ENCODE measurements around the gene BEND6. TPM values are rescaled to one million over a fixed set of nuclear protein-coding genes. Genes with fewer than 3 reads are reported as not detected.

The BEND6 gene
- total RNA-seq, 1 experiment from 2014 or later = 1.4 TPM

DNA sequence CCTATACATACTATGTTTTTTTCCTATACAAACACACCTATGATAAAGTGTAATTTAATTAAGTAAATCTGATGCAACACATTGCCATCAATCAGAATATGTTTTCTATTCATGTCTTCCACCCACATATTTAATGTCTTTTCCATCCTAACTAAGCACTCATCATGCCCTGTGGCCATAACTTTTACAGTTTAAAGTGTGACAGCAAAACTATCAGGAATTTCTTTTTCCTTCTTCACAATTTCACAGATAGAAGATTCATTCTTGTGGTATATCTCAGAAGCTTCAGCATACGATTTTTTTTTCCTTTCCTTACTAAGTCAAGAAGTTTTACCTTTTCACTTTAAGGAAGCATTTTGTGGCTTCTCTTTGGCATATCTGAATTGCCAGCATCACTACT lies 7.0 kb upstream of the BEND6 start:
- H3K79me2 ChIP-seq (ENCODE audit: insufficient read depth, low read length) = no peaks in the 10 kb centered on the region
- no peak overlapping the region for H3K4me2 ChIP-seq (ENCODE audit: insufficient read depth, insufficient read length, low read length)
- TF ChIP-seq CTCF (conservative IDR thresholded peaks at IDR 0.05) = no peak
- H2BK5ac ChIP-seq (ENCODE audit: insufficient read length, low read length) = no peak overlapping the region
- H3K4me1 ChIP-seq (ENCODE audit: insufficient read depth, low read length) = no peaks in the 10 kb centered on the region
- no peak overlapping the region for H2BK12ac ChIP-seq (ENCODE audit: insufficient read length, low read depth, low read length)
- H3K23me2 ChIP-seq (ENCODE audit: insufficient read length, low read depth, low read length, poor library complexity, severe bottlenecking) = no peaks in the 10 kb centered on the region
- no peak overlapping the region for H2BK20ac ChIP-seq (ENCODE audit: low read depth, low read length, poor library complexity, severe bottlenecking)
- H3K4me1 Mint-ChIP-seq = peaks cover 0 to 3% of the 10 kb centered on the region in 2 experiments; a peak in 3 of 4 replicates
- no peak overlapping the region for H2BK120ac ChIP-seq (ENCODE audit: low read depth, low read length, poor library complexity, severe bottlenecking)
- H2AK5ac ChIP-seq (ENCODE audit: insufficient read length, low read length) = no peak overlapping the region
- no peak overlapping the region for H3K14ac ChIP-seq (ENCODE audit: insufficient read depth, low read length)
- DNase-seq = no peak
- H2BK15ac ChIP-seq (ENCODE audit: low read depth, low read length) = no peak overlapping the region
- no peak overlapping the region for H4K8ac ChIP-seq (replicated peaks; ENCODE audit: insufficient read length, low read depth, low read length)
- no peak overlapping the region for H3K4me3 Mint-ChIP-seq
- H4K5ac ChIP-seq (ENCODE audit: insufficient read length, low read depth, low read length) = no peak overlapping the region
- no peak overlapping the region for H4K91ac ChIP-seq (ENCODE audit: insufficient read length, low read depth, low read length)
- no peaks in the 10 kb centered on the region for H3K9me3 Mint-ChIP-seq
- H3K18ac ChIP-seq (ENCODE audit: insufficient read length, low read depth, low read length) = no peak overlapping the region
- no peak overlapping the region for H3K4ac ChIP-seq (ENCODE audit: low read depth, low read length)
- no peak overlapping the region for H2AFZ ChIP-seq (ENCODE audit: low read length)
- H3K27me3 ChIP-seq (ENCODE audit: insufficient read depth, low read length) = peaks cover 1% of the 10 kb centered on the region; the same call in 1 of the 2 replicates
- H4K20me1 ChIP-seq (ENCODE audit: control insufficient read depth, insufficient read depth, insufficient read length) = no peaks in the 10 kb centered on the region
- no peak overlapping the region for H3K23ac ChIP-seq (ENCODE audit: insufficient read length, low read depth, low read length)
- H3K27ac Mint-ChIP-seq = no peak overlapping the region
- peaks cover 0 to 6% (median 2%) of the 10 kb centered on the region in 3 experiments; a peak in 2 of 7 replicates for H3K36me3 Mint-ChIP-seq (ENCODE audit: insufficient read depth in 1 of 3, low read depth in 3 of 3)
- peaks cover 4% of the 10 kb centered on the region for H3K27me3 Mint-ChIP-seq (ENCODE audit: low read depth)
- H3T11ph ChIP-seq (ENCODE audit: low read length) = no peak overlapping the region
- H3K9ac ChIP-seq (ENCODE audit: extremely low read depth, insufficient read length, low read length) = no peak overlapping the region
- H3K79me1 ChIP-seq (ENCODE audit: insufficient read depth, low read depth, low read length, poor library complexity, severe bottlenecking) = no peaks in the 10 kb centered on the region
- no peak overlapping the region for H3K56ac ChIP-seq (ENCODE audit: insufficient read length, low read depth, low read length)
- no peak overlapping the region for H3K27ac ChIP-seq (ENCODE audit: insufficient read length, low read depth, low read length)
- H3K9me3 ChIP-seq (ENCODE audit: control insufficient read depth, low read depth, low read length) = no peaks in the 10 kb centered on the region
- no CpG with 5 or more reads among the region's 1 CpG for WGBS (ENCODE audit: extremely low coverage, insufficient read length, low lambda C conversion rate)
